ENCODE data around the gene NAP1L4. TPM values are rescaled to one million over a fixed set of nuclear protein-coding genes. Genes with fewer than 3 reads are reported as not detected.

Gene NAP1L4
- total RNA-seq, 6 experiments from 2014 or later: 37.6 to 76.0 (median 56.9) TPM

- intact Hi-C loops (cut with DNase I): no loop called here
- no peak for TF ChIP-seq POLR2A (IDR thresholded peaks at IDR 0.05)
- TF ChIP-seq CTCF (IDR thresholded peaks at IDR 0.05): no peak
- Histone ChIP-seq H3K27ac (no peak overlapping the region), H3K27me3 (no peaks in the 10 kb centered on the region), H3K9me3 (no peaks in the 10 kb centered on the region), H3K36me3 (no peaks in the 10 kb centered on the region), H3K4me3 (no peak overlapping the region), H3K4me1 (peaks cover 0 to 15% (median 6%) of the 10 kb centered on the region in 4 donors)
- ATAC-seq (peak in 2 of 4 donors; percentile 4 to 9), DNase-seq (peak in 2 of 3 donors; percentile 32 to 62)
- WGBS (ENCODE audit: insufficient coverage, low coverage, low lambda C conversion rate, missing lambda C conversion rate): 81% methylated on average over 6 of the region's 30 CpGs
Measured at GRCh38 chr11:2924821-2925675, 67.1 kb downstream of the NAP1L4 start.

GRCh38 chr11:2924381-2924780 lies 67.7 kb downstream of the NAP1L4 start:
- ATAC-seq: peak in 1 of 4 donors; percentile 8
- no CpG with 5 or more reads among the region's 10 CpGs for WGBS (ENCODE audit: insufficient coverage, low coverage, low lambda C conversion rate, missing lambda C conversion rate)
- peaks cover 0 to 11% (median 4%) of the 10 kb centered on the region in 4 donors for H3K4me1 ChIP-seq
- H3K27me3 ChIP-seq: no peaks in the 10 kb centered on the region
- DNase-seq: peak in 2 of 3 donors; percentile 27 to 50
- H3K36me3 ChIP-seq: no peaks in the 10 kb centered on the region
- no peaks in the 10 kb centered on the region for H3K9me3 ChIP-seq
- intact Hi-C loops (cut with DNase I): no loop called here
- H3K4me3 ChIP-seq: no peak overlapping the region
- TF ChIP-seq POLR2A (IDR thresholded peaks at IDR 0.05): no peak
- no peak for TF ChIP-seq CTCF (IDR thresholded peaks at IDR 0.05)
- H3K27ac ChIP-seq: no peak overlapping the region

GRCh38 chr11:2923446-2924375 lies 68.4 kb downstream of the NAP1L4 start:
- Histone ChIP-seq H3K4me3 (no peak overlapping the region), H3K36me3 (no peaks in the 10 kb centered on the region), H3K27ac (no peak overlapping the region), H3K27me3 (no peaks in the 10 kb centered on the region), H3K9me3 (no peaks in the 10 kb centered on the region), H3K4me1 (peaks cover 0 to 6% (median 2%) of the 10 kb centered on the region in 4 donors)
- WGBS (ENCODE audit: insufficient coverage, low coverage, low lambda C conversion rate, missing lambda C conversion rate): no CpG with 5 or more reads among the region's 22 CpGs
- ATAC-seq (no peak), DNase-seq (no peak)
- TF ChIP-seq POLR2A (IDR thresholded peaks at IDR 0.05) (no peak), CTCF (IDR thresholded peaks at IDR 0.05) (no peak)
- intact Hi-C loops (cut with DNase I): no loop called here

GRCh38 chr11:2922655-2923054 lies 69.5 kb downstream of the NAP1L4 start:
- no peaks in the 10 kb centered on the region for H3K36me3 ChIP-seq
- no peaks in the 10 kb centered on the region for H3K4me1 ChIP-seq
- H3K9me3 ChIP-seq: no peaks in the 10 kb centered on the region
- H3K27ac ChIP-seq: no peak overlapping the region
- no peaks in the 10 kb centered on the region for H3K27me3 ChIP-seq
- intact Hi-C loops (cut with DNase I): no loop called here
- TF ChIP-seq POLR2A (IDR thresholded peaks at IDR 0.05): no peak
- TF ChIP-seq CTCF (IDR thresholded peaks at IDR 0.05): no peak
- DNase-seq: no peak
- whole genome bisulfite sequencing (ENCODE audit: insufficient coverage, low coverage, low lambda C conversion rate, missing lambda C conversion rate): 60% methylated on average over 1 of the region's 3 CpGs
- no peak overlapping the region for H3K4me3 ChIP-seq
- no peak for ATAC-seq

All from right lobe of liver (tissue), 6 donors.